H1 (cell line): ENCODE measurements around the gene STXBP5. TPM values are rescaled to one million over a fixed set of nuclear protein-coding genes. Genes with fewer than 3 reads are reported as not detected.

Experiments
- ATF3 ChIP-seq: IDR thresholded peaks from 2 replicates; pipeline ENCODE4 v1.6.1; 2011; ENCODE audit warnings: low read depth, mild to moderate bottlenecking, low read length; ENCODE audit not compliant: insufficient read depth
- CEBPB ChIP-seq: IDR thresholded peaks from 2 replicates; pipeline ENCODE4 v1.6.1; 2012; ENCODE audit warnings: low read depth, low read length
- NRF1 ChIP-seq: IDR thresholded peaks from 2 replicates; pipeline ENCODE4 v1.6.1; 2011; ENCODE audit warnings: mild to moderate bottlenecking, low read depth, low read length, improper control_type of control experiment
- SIX5 ChIP-seq: IDR thresholded peaks from 2 replicates; pipeline ENCODE4 v1.6.1; 2011; ENCODE audit warnings: mild to moderate bottlenecking, low read depth, low read length
- polyA plus RNA-seq, 7 experiments: library from polyadenylated mRNA; depleted of rRNA in 3 of 7; stranded (reverse) in 5 of 7; unstranded in 2 of 7; fragments of >200 nt in 5 of 7; fragments of 200-250 nt in 2 of 7; gene quantifications; 1 replicate in 5 of 7; 2 replicates in 1 of 7; 4 replicates in 1 of 7; pipeline versions ENCODE4 v1.2.1 to v1.2.3, GENCODE V29; 2011 to 2013; ENCODE audit warnings: missing spikeins in 2 of 7, mixed read lengths in 2 of 7
- total RNA-seq: library from RNA; stranded (reverse); fragmentation: NEBNext Ultra II Directional; extraction: Animal tissue kit (Norgen Biotek cat#: 25700); gene quantifications from 2 replicates; pipeline ENCODE4 v1.2.1, GENCODE V29; 2021

Gene STXBP5
- total and polyA plus RNA-seq, 2 of the 8 experiments (the other 6 are each of a cell fraction or from before 2014, with no cell fraction given): 2.7 to 10.8 TPM

GRCh38 chr6:147160593-147160992, 43.6 kb upstream of the STXBP5 start (continued):
- TF ChIP-seq SIX5 (no peak), CEBPB (no peak), NRF1 (no peak), ATF3 (no peak)
